Measurements from ENCODE around the gene ZCCHC8.

GRCh38 chr12:122421821-122422729, 78.7 kb downstream of the ZCCHC8 start, which contains the start of gene CLIP1:
- peak; percentile 19 for TF ChIP-seq POLR2A (IDR thresholded peaks at IDR 0.05; ENCODE audit: low read length)
- no peak for TF ChIP-seq GATA1 (IDR thresholded peaks at IDR 0.05; ENCODE audit: low read depth, low read length)

All from erythroblast (primary cell).